CD4-positive, alpha-beta T cell (primary cell): ENCODE results near the gene TCF4. TPM values are rescaled to one million over a fixed set of nuclear protein-coding genes. Genes with fewer than 3 reads are reported as not detected.
"Not testable (repeated sequence)": the region's sequence is repeated elsewhere in the genome, so short reads cannot be mapped to it uniquely, and the experiment has no call there.

Experiments
- ATAC-seq: fragments of 200-7000 bp; cut with Tn5 transposase; one replicate; pipeline ENCODE4 v1.10.0; 2022; ENCODE audit warnings: mild to moderate bottlenecking; ENCODE audit not compliant: poor library complexity
- CTCF ChIA-PET: fragments of 350-600 bp; sonication (Branson Sonifier 250); formaldehyde crosslinking; loops from one replicate; lab custom pipeline; 2021; ENCODE audit warnings: antibody characterized with exemption, inconsistent platforms; lab: Charles Lee
- POLR2A ChIA-PET: fragments of 350-600 bp; sonication (Branson Sonifier 250); formaldehyde crosslinking; loops from one replicate; lab custom pipeline; 2021; ENCODE audit warnings: antibody characterized with exemption, inconsistent platforms; lab: Charles Lee
- DNase-seq, 14 experiments: peaks; one replicate each; pipeline ENCODE4 v3.0.0-alpha.2; 2013 to 2020; ENCODE audit warnings: mixed read lengths in 2 of 14
- H3K27ac ChIP-seq, 2 donors: one replicate each; pipeline versions ENCODE4 v1.5.1 to v1.7.0; 2013; ENCODE audit warnings: low read length in 2 of 2, low read depth in 1 of 2, mild to moderate bottlenecking in 1 of 2
- H3K27me3 ChIP-seq, 2 experiments: 1 replicate in 1 of 2; 2 replicates in 1 of 2; pipeline versions ENCODE4 v1.6.1 to v1.7.0; 2013; ENCODE audit warnings: low read length in 2 of 2, control low read depth in 1 of 2, mild to moderate bottlenecking in 1 of 2, moderate library complexity in 1 of 2; ENCODE audit not compliant: insufficient read depth in 2 of 2, control insufficient read depth in 1 of 2
- H3K36me3 ChIP-seq: one replicate; pipeline ENCODE4 v1.6.1; 2013; ENCODE audit warnings: low read length, control low read depth; ENCODE audit not compliant: insufficient read depth
- H3K4me1 ChIP-seq: one replicate; pipeline ENCODE4 v1.6.1; 2013; ENCODE audit warnings: low read length, control low read depth; ENCODE audit not compliant: insufficient read depth
- H3K4me3 ChIP-seq: one replicate; pipeline ENCODE4 v1.5.1; 2013; ENCODE audit warnings: mild to moderate bottlenecking, low read length, moderate library complexity
- H3K9me3 ChIP-seq, 2 experiments: 1 replicate in 1 of 2; 2 replicates in 1 of 2; pipeline versions ENCODE4 v1.6.1 to v1.7.0; 2013; ENCODE audit warnings: low read length in 2 of 2, mild to moderate bottlenecking in 2 of 2, control low read depth in 1 of 2, moderate library complexity in 1 of 2; ENCODE audit not compliant: control insufficient read depth in 1 of 2, insufficient read depth in 1 of 2
- H3K27ac Mint-ChIP-seq: one replicate; pipeline ENCODE4 v1.8.0; 2020; ENCODE audit warnings: mixed read lengths
- H3K27me3 Mint-ChIP-seq: one replicate; pipeline ENCODE4 v1.8.0; 2021; ENCODE audit warnings: mixed read lengths
- H3K36me3 Mint-ChIP-seq: one replicate; pipeline ENCODE4 v1.8.0; 2021; ENCODE audit warnings: low read depth, mixed read lengths
- H3K4me1 Mint-ChIP-seq: one replicate; pipeline ENCODE4 v1.8.0; 2021; ENCODE audit warnings: low read depth, mixed read lengths
- H3K4me3 Mint-ChIP-seq: one replicate; pipeline ENCODE4 v1.8.0; 2020; ENCODE audit warnings: mild to moderate bottlenecking, mixed read lengths
- H3K9me3 Mint-ChIP-seq: one replicate; pipeline ENCODE4 v1.8.0; 2020; ENCODE audit warnings: mixed read lengths
- intact Hi-C, 2 experiments: fragments of 100-400 bp; cut with DNase I in 1 of 2; cut with micrococcal nuclease in 1 of 2; formaldehyde crosslinking; loops; one replicate each; pipeline versions ENCODE4 v1.15.1 to v1.9.0; 2023 to 2025; cut with DNase I, micrococcal nuclease
- total RNA-seq, 174 experiments: library from RNA in 2 of 174; stranded (reverse) in 2 of 174; gene quantifications; one replicate each; pipeline ENCODE4 v1.2.3 and lab custom pipeline; 2021 to 2026
- TF ChIP-seq, protein P1 (sequence below): fragments of 200-600 bp; IDR thresholded peaks from one replicate; pipeline ENCODE4 v1.8.0; 2022; ENCODE audit warnings: antibody characterized with exemption, mild to moderate bottlenecking

TCF4 gene
- total RNA-seq, 2 experiments from 2014 or later, result 3.0 to 3.2 TPM

DNA sequence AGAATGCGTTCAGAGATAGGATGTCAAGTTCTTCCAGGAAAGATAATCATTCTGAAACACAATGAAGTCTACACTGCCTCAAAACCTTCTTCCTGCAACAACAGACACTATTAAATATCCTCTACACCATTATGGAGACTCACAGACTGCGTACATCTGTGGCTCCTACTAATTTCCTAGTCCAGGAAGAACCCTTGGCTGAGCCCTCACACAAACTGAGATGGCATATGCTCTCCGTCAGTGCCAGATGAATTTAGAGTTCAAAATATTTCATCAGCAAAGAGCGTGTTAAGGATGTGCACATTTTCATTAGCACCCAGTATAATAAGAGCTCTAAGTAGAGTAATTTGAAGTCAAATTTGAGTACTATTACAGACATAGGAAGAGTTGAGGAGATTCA is 117.2 kb downstream of the TCF4 start:
- no peak overlapping the region for H3K4me3 ChIP-seq
- H3K27ac Mint-ChIP-seq, result no peak overlapping the region
- ATAC-seq (no peak), DNase-seq (no peak)
- intact Hi-C loops, result no loop called here
- ChIA-PET CTCF (no interaction called here), POLR2A (no interaction called here)
- H3K36me3 Mint-ChIP-seq, result no peaks in the 10 kb centered on the region
- H3K36me3 ChIP-seq, result no peaks in the 10 kb centered on the region
- H3K27me3 Mint-ChIP-seq, result no peaks in the 10 kb centered on the region
- no peaks in the 10 kb centered on the region for H3K27me3 ChIP-seq
- H3K4me1 Mint-ChIP-seq, result no peaks in the 10 kb centered on the region
- no peaks in the 10 kb centered on the region for H3K9me3 Mint-ChIP-seq
- no peak overlapping the region for H3K4me3 Mint-ChIP-seq
- TF ChIP-seq, protein P1, sequence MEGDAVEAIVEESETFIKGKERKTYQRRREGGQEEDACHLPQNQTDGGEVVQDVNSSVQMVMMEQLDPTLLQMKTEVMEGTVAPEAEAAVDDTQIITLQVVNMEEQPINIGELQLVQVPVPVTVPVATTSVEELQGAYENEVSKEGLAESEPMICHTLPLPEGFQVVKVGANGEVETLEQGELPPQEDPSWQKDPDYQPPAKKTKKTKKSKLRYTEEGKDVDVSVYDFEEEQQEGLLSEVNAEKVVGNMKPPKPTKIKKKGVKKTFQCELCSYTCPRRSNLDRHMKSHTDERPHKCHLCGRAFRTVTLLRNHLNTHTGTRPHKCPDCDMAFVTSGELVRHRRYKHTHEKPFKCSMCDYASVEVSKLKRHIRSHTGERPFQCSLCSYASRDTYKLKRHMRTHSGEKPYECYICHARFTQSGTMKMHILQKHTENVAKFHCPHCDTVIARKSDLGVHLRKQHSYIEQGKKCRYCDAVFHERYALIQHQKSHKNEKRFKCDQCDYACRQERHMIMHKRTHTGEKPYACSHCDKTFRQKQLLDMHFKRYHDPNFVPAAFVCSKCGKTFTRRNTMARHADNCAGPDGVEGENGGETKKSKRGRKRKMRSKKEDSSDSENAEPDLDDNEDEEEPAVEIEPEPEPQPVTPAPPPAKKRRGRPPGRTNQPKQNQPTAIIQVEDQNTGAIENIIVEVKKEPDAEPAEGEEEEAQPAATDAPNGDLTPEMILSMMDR, result no peak
- no peaks in the 10 kb centered on the region for H3K9me3 ChIP-seq
- no peak overlapping the region for H3K27ac ChIP-seq
- no peaks in the 10 kb centered on the region for H3K4me1 ChIP-seq

DNA sequence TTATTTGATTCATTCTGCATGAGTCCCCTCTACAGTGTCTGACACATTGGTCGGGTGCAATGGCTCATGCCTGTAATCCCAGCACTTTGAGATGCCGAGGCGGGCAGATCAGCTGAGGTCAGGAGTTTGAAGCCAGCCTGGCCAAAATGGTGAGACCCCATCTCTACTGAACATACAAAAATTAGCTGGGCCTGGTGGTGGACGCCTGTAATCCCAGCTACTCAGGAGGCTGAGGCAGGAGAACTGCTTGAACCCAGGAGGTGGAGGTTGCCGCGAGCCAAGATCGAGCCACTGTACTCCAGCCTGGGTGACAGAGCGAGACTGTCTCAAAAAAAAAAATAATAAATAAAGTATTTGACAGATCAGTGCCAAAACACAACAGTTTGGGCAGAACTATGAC is 118.9 kb downstream of the TCF4 start:
- H3K36me3 Mint-ChIP-seq, H3K4me3 ChIP-seq, ATAC-seq, H3K27ac Mint-ChIP-seq, H3K4me1 Mint-ChIP-seq, DNase-seq, H3K9me3 ChIP-seq, POLR2A ChIA-PET, H3K27ac ChIP-seq, intact Hi-C loops, H3K36me3 ChIP-seq, H3K4me3 Mint-ChIP-seq, CTCF ChIA-PET, H3K27me3 Mint-ChIP-seq, H3K4me1 ChIP-seq, H3K27me3 ChIP-seq, H3K9me3 Mint-ChIP-seq: not testable (repeated sequence)

DNA sequence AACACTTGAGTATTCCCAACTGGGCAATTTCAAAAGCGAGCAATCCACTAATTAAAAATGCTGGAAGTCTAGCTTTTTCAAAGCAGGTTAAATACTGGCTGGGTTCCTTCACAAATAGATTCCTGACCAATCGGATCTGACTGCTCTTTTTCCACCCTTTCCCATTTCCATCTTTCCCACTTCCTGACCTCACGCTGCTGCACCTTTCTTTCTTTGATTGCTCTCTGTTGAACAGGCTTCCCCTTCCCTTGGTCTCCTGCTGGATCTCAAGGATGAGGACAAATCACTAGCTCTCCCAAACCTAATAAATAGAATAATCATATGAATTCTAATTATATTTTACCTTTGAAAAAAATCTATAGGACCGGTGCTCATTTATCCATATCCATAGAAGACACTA is 121.2 kb downstream of the TCF4 start:
- TF ChIP-seq, protein P1, result no peak

DNA sequence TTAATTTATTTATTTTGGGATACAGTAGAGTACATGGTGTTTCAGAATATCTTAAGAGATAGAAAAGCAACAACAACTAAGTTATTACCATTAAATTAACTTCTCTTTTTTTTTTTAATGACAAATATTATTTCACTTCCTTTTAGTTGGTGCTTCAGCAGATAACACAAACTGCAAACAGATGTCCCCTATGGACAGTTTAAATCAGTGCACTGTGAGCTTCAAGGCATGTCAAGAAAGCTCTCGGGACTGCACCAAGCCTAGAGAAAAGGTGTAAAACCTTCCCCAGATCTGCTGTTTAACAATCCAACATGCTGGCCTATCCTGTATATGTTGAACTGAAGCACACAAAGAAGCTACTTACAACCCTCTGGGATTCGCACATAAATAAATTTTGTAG is 122.7 kb downstream of the TCF4 start:
- TF ChIP-seq, protein P1, result no peak
- H3K36me3 ChIP-seq, result no peaks in the 10 kb centered on the region
- no peaks in the 10 kb centered on the region for H3K36me3 Mint-ChIP-seq
- no peaks in the 10 kb centered on the region for H3K9me3 Mint-ChIP-seq
- no peaks in the 10 kb centered on the region for H3K4me1 Mint-ChIP-seq
- POLR2A ChIA-PET, result no interaction called here
- H3K4me3 Mint-ChIP-seq, result no peak overlapping the region
- H3K9me3 ChIP-seq, result no peaks in the 10 kb centered on the region
- H3K27me3 ChIP-seq, result no peaks in the 10 kb centered on the region
- H3K4me1 ChIP-seq, result no peaks in the 10 kb centered on the region
- DNase-seq (no peak), ATAC-seq (no peak)
- no peaks in the 10 kb centered on the region for H3K27me3 Mint-ChIP-seq
- H3K27ac Mint-ChIP-seq, result no peak overlapping the region
- H3K27ac ChIP-seq, result no peak overlapping the region
- CTCF ChIA-PET, result no interaction called here
- intact Hi-C loops, result no loop called here
- H3K4me3 ChIP-seq, result no peak overlapping the region

More for the DNA sequence above, 121.2 kb downstream of the TCF4 start:
- Mint-ChIP-seq H3K27me3 (no peaks in the 10 kb centered on the region), H3K9me3 (no peaks in the 10 kb centered on the region), H3K36me3 (no peaks in the 10 kb centered on the region), H3K4me1 (no peaks in the 10 kb centered on the region), H3K27ac (no peak overlapping the region), H3K4me3 (no peak overlapping the region)
- ChIA-PET POLR2A (no interaction called here), CTCF (no interaction called here)
- H3K36me3 ChIP-seq, result no peaks in the 10 kb centered on the region
- H3K4me1 ChIP-seq, result no peaks in the 10 kb centered on the region
- no peak overlapping the region for H3K27ac ChIP-seq
- no peak overlapping the region for H3K4me3 ChIP-seq
- no peaks in the 10 kb centered on the region for H3K27me3 ChIP-seq
- ATAC-seq (no peak), DNase-seq (no peak)
- no peaks in the 10 kb centered on the region for H3K9me3 ChIP-seq
- intact Hi-C loops, result no loop called here
